ENCODE measurements around the gene NUDT14. TPM values are rescaled to one million over a fixed set of nuclear protein-coding genes. Genes with fewer than 3 reads are reported as not detected.

NUDT14 gene
- total RNA-seq, 1 donor from 2014 or later = 39.1 TPM

DNA sequence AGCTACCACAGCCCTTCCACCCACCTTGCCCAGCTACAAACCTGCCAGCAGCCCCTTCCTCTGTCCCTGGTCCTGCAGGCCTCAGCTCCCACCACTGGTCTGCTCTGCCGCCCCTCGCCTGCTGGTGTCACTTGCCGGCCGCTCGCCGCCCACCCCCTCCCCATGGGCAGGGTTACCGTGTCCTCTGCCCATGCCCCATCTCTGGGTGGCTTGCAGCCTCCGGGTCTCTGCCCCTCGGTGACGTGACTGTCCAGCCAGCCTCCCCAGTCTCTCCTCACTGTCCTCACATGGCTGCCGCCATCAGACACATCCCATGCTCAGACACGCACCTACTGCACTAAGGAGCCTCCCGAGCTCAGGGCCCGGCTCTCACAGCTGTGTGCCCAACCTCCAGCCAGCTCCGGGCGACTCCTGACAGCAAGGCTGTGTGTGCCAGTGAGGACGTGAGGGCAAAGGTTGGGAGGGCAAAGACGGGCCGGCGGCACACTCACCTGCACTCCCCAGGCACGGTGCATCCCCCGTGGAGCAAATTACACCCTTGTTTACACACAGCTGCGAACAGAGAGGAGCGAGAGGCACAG is 26.0 kb downstream of the NUDT14 start:
- Mint-ChIP-seq H3K9me3 (ENCODE audit: unreplicated experiment) (no peaks in the 10 kb centered on the region), H3K27me3 (ENCODE audit: unreplicated experiment) (peaks cover 3% of the 10 kb centered on the region), H3K27ac (ENCODE audit: unreplicated experiment) (no peak overlapping the region), H3K4me1 (ENCODE audit: unreplicated experiment) (peaks cover 3% of the 10 kb centered on the region), H3K36me3 (ENCODE audit: unreplicated experiment) (no peaks in the 10 kb centered on the region), H3K4me3 (ENCODE audit: unreplicated experiment) (no peak overlapping the region)
- TF ChIP-seq, protein P1, sequence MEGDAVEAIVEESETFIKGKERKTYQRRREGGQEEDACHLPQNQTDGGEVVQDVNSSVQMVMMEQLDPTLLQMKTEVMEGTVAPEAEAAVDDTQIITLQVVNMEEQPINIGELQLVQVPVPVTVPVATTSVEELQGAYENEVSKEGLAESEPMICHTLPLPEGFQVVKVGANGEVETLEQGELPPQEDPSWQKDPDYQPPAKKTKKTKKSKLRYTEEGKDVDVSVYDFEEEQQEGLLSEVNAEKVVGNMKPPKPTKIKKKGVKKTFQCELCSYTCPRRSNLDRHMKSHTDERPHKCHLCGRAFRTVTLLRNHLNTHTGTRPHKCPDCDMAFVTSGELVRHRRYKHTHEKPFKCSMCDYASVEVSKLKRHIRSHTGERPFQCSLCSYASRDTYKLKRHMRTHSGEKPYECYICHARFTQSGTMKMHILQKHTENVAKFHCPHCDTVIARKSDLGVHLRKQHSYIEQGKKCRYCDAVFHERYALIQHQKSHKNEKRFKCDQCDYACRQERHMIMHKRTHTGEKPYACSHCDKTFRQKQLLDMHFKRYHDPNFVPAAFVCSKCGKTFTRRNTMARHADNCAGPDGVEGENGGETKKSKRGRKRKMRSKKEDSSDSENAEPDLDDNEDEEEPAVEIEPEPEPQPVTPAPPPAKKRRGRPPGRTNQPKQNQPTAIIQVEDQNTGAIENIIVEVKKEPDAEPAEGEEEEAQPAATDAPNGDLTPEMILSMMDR (IDR thresholded peaks at IDR 0.05) = no peak
- no peak for DNase-seq (ENCODE audit: extremely low spot score, unreplicated experiment)

DNA sequence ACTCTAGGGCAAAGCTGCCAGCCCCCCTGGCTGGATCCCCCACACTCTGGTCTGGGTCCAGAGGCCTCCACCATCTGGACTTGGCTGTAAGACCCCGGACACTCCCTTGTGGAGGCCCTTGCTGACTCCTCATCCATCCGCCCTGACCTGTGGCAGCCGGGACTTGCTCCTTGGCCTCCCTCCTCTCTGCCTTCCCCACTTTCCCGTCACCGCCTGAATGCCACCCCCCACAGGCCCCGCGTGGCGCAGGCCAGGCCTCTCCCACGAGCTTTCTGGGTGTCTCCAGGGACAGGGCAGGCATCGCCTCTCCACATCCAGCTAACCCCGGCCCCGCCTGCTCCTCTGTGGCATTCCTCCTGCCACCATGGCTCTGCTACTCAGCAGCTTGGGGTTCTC is 26.6 kb downstream of the NUDT14 start:
- peaks cover 3% of the 10 kb centered on the region for H3K4me1 Mint-ChIP-seq (ENCODE audit: unreplicated experiment)
- no peaks in the 10 kb centered on the region for H3K36me3 Mint-ChIP-seq (ENCODE audit: unreplicated experiment)
- no peak overlapping the region for H3K4me3 Mint-ChIP-seq (ENCODE audit: unreplicated experiment)
- DNase-seq (ENCODE audit: extremely low spot score, unreplicated experiment) = no peak
- H3K27me3 Mint-ChIP-seq (ENCODE audit: unreplicated experiment) = peaks cover 3% of the 10 kb centered on the region
- no peaks in the 10 kb centered on the region for H3K9me3 Mint-ChIP-seq (ENCODE audit: unreplicated experiment)
- TF ChIP-seq, protein P1 (IDR thresholded peaks at IDR 0.05) = no peak
- no peak overlapping the region for H3K27ac Mint-ChIP-seq (ENCODE audit: unreplicated experiment)

DNA sequence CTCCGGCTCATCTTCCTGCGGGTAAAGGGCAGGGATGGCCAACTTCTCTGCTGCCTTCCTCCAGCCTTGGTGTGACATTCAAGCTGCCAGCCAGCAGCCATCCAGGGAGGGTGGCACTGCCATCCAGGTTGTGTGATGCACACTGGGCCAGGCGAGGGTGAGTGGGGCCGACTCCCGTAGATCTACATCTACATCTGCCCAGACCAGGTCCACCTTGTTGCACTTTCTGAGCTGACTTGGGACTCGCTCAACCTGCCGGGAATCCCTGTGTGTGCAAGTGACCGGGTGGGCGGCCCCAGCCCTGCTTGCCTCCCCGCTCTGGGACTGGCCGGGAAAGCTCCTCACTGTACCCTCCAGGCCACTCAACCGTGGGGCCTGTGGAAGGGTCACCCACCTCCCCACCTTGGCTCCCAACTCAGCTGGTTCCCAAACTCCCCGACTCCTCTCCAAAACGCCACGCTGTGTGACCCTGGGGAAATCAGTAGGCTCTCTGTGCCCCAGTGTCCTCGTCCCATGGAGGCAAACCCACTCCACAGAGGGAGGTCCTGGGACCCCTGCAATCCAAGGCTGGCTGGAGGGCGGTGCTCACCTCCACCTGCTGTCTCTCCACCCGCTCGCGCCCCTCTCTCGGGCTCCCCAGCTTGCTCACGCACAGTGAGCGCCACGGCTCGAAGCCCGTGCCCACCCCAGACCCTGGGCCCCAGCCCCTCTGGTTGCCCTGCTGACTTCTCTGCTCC is 27.2 kb downstream of the NUDT14 start:
- H3K36me3 Mint-ChIP-seq (ENCODE audit: unreplicated experiment) = no peaks in the 10 kb centered on the region
- TF ChIP-seq, protein P1 (IDR thresholded peaks at IDR 0.05) = no peak
- H3K27me3 Mint-ChIP-seq (ENCODE audit: unreplicated experiment) = peaks cover 3% of the 10 kb centered on the region
- H3K4me1 Mint-ChIP-seq (ENCODE audit: unreplicated experiment) = peaks cover 3% of the 10 kb centered on the region
- DNase-seq (ENCODE audit: extremely low spot score, unreplicated experiment) = no peak
- no peak overlapping the region for H3K27ac Mint-ChIP-seq (ENCODE audit: unreplicated experiment)
- H3K4me3 Mint-ChIP-seq (ENCODE audit: unreplicated experiment) = no peak overlapping the region
- no peaks in the 10 kb centered on the region for H3K9me3 Mint-ChIP-seq (ENCODE audit: unreplicated experiment)

DNA sequence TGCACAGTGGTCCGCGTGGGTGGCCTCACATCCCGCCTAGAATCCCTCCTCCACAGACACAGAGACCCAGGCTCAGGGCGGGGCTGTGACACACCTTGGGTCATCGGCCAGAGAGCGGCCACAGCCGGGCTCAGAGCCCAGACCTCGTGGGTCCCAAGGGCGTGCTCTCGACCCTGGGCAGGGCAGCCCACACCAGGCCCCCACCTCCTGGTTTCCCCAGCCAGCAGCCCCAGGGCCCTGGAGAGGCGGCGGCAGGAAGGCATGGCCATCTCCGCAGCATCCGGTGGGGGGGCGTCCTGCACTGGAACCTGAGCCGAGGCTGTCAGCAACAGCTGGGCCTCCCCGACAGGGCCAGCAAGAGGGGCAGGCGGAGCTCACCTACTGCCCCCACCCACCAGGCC is 27.8 kb downstream of the NUDT14 start:
- H3K9me3 Mint-ChIP-seq (ENCODE audit: unreplicated experiment) = no peaks in the 10 kb centered on the region
- H3K27ac Mint-ChIP-seq (ENCODE audit: unreplicated experiment) = no peak overlapping the region
- H3K27me3 Mint-ChIP-seq (ENCODE audit: unreplicated experiment) = peaks cover 3% of the 10 kb centered on the region
- no peaks in the 10 kb centered on the region for H3K36me3 Mint-ChIP-seq (ENCODE audit: unreplicated experiment)
- no peak for DNase-seq (ENCODE audit: extremely low spot score, unreplicated experiment)
- peaks cover 3% of the 10 kb centered on the region for H3K4me1 Mint-ChIP-seq (ENCODE audit: unreplicated experiment)
- H3K4me3 Mint-ChIP-seq (ENCODE audit: unreplicated experiment) = no peak overlapping the region
- TF ChIP-seq, protein P1 (IDR thresholded peaks at IDR 0.05) = no peak

DNA sequence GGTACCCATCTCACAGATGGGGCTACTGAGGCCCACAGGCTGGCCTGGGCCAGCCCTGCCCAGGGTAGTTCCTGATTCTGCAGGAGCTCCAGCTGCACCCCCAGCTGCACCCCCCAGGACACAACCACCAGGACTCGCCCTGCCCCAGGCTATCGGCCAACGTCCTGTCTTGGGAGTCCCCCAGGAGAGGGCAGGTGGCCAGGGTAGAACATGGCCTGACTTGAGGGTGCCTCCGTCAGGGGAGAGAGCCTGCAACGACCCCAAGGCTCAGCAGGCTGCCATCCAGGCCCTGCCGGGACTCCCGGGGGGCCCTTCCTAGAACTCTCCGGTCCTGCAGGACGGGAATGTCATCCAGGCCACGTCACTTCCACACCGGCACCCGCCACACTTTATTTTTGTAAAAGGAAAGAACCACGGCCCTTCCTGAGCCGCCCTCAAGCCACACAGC is 28.3 kb downstream of the NUDT14 start:
- Mint-ChIP-seq H3K9me3 (ENCODE audit: unreplicated experiment) (no peaks in the 10 kb centered on the region), H3K27ac (ENCODE audit: unreplicated experiment) (no peak overlapping the region), H3K36me3 (ENCODE audit: unreplicated experiment) (no peaks in the 10 kb centered on the region), H3K27me3 (ENCODE audit: unreplicated experiment) (peaks cover 3% of the 10 kb centered on the region), H3K4me1 (ENCODE audit: unreplicated experiment) (peaks cover 3% of the 10 kb centered on the region), H3K4me3 (ENCODE audit: unreplicated experiment) (no peak overlapping the region)
- TF ChIP-seq, protein P1 (IDR thresholded peaks at IDR 0.05) = no peak
- no peak for DNase-seq (ENCODE audit: extremely low spot score, unreplicated experiment)
